Fibroblast of skin of scalp (primary cell): ENCODE results near the gene CYSRT1.
"Not testable (repeated sequence)": the region's sequence is repeated elsewhere in the genome, so short reads cannot be mapped to it uniquely, and the experiment has no call there.

Source experiments
- DNase-seq: peaks from one replicate; pipeline ENCODE4 v3.0.0-alpha.2; 2013

CYSRT1 gene

DNA sequence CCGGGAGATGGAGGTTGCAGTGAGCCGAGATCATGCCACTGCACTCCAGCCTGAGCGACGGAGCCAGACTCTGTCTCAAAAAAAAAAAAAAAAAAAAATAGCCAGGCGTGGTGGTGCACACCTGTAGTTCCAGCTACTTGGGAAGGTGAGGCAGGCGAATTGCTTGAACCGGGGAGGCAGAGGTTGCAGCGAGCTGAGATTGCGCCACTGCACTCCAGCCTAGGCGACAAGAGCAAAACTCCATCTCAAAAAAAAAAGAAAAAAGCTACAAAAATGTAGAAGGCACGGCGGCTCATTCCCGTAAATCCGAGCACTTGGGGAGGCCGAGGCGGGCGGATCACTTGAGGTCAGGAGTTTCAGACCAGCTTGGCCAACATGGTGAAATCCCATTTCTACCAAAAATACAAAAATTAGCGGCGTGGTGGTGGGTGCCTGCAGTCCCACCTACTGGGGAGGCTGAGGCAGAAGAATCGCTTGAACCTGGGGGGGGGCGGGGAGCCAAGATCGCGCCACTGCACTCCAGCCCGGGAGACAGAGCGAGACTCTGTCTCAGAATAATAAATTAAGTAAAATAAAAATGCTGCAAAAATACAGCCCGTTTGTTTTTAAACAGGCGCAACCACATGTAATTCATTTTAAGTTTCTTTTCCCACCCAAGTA is 14.7 kb downstream of the CYSRT1 start:
- not testable (repeated sequence) for DNase-seq

GRCh38 chr9:137240318-137240840 is 15.4 kb downstream of the CYSRT1 start:
- peak; percentile 70 for DNase-seq

DNA sequence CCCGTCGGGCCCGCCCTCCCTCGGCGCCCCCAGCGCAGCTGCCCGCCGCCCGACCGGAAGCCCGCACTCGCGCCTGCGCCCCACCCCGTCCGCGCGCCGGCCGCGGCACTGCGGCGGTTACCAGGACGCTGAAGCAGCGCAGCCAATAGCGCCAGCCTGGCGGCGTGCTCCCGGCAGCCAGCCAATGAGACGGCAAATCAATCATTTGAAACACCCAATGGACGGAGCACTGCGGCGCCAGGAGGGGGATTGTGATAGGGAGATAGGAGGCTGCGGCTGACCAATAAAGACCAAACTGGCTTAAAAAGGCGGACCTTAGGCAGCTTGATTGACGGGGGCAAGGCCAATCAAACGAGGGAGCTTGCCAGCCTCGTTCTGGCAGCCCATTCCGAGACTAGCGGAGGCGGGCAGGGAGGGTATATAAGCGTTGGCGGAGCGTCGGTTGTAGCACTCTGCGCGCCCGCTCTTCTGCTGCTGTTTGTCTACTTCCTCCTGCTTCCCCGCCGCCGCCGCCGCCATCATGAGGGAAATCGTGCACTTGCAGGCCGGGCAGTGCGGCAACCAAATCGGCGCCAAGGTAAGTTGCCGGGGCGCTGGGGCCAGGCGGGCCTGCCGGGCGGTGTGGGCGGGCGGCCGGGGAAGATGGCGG is 16.0 kb downstream of the CYSRT1 start, which contains the start of gene TUBB4B:
TSS of gene TUBB4B (plus strand) at position 447 of the 649 bp plus-strand sequence. CDS start at position 521, 74 bp downstream.
- peak; percentile 100 for DNase-seq

GRCh38 chr9:137241490-137242268 is 16.7 kb downstream of the CYSRT1 start:
- DNase-seq = peak; percentile 50

GRCh38 chr9:137242269-137243203 is 17.6 kb downstream of the CYSRT1 start:
- DNase-seq = no peak

- DNase-seq = not testable (repeated sequence)
These were observed 18.3 kb downstream of the CYSRT1 start for GRCh38 chr9:137243266-137243625.

DNA sequence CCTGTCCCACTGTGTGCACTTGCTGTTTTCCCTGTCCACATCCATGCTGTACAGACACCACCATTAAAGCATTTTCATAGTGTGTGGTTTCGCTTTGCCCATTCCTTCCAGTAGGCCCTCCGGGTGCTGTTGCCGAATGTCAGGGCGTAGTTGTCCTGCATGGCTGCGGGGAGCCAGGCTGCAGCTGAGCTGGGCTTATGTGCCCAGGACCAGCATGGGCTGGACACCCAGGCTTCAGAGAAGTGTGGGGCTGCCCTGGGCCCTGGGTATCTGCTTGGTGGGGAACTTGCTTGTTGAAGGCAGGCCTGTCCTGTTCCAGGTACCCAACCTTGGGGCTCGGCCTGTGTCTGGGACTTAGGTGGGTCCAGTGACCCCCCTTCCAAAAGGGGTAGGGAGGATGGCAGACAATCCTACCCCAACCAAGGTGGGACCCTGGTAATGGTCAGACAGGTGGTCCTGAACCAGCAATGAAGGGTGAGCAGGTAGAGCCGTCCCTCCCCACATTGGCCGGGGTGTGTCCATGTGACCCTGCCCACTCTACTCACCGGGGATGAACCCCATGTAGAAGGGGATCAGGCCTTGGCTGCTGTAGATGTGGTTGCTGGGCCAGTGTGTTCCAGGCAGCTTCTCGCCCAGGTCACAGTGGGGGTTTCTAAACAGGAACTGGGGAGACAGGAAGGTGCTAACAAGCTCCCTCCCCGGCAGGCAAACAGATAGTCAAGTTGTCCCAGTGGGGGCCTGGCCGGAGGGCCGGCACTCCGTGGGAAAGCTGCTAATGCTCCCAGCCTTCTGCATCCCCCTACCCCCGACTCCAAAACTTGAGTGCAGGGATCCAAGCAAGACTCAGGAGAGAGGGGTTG is 18.9 kb downstream of the CYSRT1 start:
- no peak for DNase-seq

DNA sequence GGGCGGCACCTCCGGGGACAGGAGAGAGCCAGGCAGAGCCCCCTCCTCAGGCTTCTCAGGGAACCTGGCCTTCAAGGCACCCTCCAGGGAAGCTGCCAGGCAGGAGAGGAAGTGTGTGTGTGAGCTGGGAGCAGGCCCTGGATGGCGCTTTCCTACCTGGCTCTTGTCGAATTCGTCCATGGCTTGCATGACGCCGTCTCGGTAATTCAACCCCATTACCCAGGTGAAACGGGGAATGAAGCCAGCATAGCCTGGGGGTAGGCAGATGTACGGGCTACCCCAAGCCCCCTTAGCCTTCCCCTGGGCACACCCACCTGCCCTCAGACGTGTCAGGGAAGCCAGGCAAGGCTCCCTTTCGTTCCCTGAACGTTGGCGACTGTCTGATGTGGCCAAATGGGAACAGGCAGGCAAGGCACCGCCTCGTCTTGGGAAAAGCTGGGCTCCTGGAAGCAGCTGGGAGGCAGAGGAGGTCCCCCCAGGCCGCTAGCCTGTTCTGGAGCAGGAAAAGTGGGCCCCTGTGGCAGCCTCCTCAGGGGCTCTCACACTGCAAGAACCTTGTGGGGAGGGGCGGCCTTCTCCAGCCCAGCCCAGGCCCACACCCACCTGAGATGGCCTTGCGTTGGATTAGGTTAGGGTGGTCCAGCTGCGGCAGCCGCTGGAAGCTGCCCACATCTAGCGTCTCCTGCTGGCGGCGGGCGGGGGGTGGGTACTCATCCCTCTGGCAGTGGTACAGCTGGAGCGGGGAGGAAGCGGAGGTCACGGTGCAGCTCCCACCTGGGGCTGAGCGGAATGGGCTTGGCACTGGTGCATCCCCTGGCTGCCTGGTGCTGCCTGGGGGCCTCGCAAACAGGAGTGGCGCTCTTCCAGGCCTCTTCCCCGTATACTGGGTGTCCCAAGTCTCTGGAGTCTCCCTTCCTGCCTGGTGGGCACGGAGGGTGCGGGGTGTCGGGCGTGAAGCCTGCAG is 19.8 kb downstream of the CYSRT1 start:
- DNase-seq = no peak

DNA sequence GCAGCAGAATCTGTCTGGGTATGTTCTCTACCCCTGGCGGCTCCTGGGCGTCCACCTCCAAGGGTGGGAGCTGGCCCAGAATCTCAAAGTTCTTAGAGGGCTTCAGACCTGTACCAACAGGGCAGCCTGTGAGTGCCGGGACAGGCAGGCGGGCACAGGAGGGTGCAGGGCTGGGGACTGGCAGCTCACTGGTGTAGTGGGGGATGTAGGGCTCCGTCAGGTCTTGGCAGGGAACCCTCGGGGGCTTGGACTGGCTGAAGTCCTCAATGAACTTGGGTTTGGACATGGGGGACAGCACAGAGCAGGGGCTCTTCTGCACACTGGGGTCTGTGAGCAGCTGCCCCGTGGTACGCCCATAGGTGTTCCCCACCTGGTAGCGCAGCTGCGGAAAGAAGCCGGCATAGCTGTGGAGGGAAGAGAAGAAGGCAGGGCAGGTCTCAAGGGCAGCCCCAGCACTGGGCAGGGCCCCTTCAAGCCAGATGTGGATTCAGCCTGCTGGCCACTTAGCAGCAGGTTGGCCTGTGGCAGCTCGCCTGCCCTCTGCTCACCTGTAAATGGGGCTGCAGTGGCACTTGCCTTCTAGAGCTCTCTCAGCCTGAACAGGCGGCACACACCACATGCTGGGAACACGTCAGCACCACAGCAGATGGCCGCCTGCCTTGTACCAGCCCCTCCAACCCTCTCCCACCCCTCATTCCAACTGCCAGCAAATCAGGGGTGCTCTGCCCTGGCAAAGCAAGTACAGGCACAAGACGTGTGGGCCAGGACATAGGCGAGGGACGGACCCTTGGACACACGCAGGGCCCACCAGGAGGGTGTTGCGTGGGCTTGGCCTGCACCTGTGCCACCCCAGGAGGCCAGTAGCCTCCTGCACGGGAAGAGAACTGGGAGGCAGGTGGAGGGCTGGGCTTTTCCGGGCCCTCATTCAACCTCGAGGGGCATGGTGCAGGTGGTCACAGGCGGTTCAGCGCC is 20.8 kb downstream of the CYSRT1 start:
- no peak for DNase-seq

GRCh38 chr9:137247135-137247915 is 22.4 kb downstream of the CYSRT1 start:
- DNase-seq = no peak

GRCh38 chr9:137247916-137248175 is 22.9 kb downstream of the CYSRT1 start:
- DNase-seq = no peak

- DNase-seq = peak; percentile 12
These were observed 25.6 kb downstream of the CYSRT1 start for GRCh38 chr9:137250329-137251193.

- DNase-seq = no peak
These were observed 26.2 kb downstream of the CYSRT1 start, which contains the start of gene STPG3 for GRCh38 chr9:137251194-137251461. Gene STPG3 (plus strand): TSS chr9:137251286. CDS start chr9:137251287, 1 bp downstream.

GRCh38 chr9:137251490-137252268 is 26.7 kb downstream of the CYSRT1 start:
- DNase-seq = no peak

- no peak for DNase-seq
These were observed 27.9 kb downstream of the CYSRT1 start for GRCh38 chr9:137252555-137253506.
